HG03354 (cell line): ENCODE measurements around the gene LBX1.
"Not testable (repeated sequence)": the region's sequence is repeated elsewhere in the genome, so short reads cannot be mapped to it uniquely, and the experiment has no call there.

Source experiments
- ATAC-seq: cut with Tn5 transposase; IDR thresholded peaks from one replicate; pipeline ENCODE4 v1.9.1; 2021; ENCODE audit warnings: mild to moderate bottlenecking; ENCODE audit not compliant: unreplicated experiment, poor library complexity, severe bottlenecking

Gene LBX1

DNA sequence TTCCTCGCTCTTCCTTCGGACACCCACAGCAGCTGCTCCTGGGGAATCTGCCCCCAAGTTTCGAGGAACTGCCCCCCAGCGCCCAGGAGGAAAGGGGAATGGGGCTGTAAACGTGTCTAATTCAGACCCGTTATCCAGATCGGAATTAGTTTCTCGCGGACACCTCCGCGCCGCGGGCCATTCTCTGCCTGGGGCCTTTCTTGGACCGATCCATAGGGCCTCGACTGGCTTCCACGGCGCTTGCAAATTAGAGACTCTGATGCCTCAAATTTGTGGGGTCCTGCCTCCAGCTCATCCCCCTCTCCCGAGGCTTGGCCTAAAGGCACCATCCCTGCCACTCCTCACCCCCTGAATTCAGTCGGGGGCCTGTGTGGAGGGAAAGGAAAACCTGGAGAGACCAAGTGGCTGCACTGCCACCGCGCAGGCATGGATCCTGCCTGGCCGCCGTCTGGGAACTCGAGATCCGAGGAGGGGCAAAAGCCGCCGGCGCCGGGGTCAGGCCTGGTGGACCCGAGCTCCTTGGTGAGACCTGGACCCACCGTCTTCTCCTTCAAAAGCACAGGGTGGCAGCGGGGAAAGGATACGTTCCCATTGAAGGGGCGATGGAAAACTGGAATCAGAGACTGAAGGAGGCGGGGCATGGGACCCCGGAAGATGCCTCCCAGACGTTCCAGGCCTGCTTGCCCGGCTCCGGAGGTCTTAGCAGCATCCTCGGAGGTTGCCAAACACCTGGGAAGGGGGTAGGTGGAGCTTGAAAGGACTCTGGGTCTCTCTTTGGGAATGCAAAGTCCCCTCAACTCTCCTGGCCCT lies 13.7 kb downstream of the LBX1 start:
- ATAC-seq: no peak

DNA sequence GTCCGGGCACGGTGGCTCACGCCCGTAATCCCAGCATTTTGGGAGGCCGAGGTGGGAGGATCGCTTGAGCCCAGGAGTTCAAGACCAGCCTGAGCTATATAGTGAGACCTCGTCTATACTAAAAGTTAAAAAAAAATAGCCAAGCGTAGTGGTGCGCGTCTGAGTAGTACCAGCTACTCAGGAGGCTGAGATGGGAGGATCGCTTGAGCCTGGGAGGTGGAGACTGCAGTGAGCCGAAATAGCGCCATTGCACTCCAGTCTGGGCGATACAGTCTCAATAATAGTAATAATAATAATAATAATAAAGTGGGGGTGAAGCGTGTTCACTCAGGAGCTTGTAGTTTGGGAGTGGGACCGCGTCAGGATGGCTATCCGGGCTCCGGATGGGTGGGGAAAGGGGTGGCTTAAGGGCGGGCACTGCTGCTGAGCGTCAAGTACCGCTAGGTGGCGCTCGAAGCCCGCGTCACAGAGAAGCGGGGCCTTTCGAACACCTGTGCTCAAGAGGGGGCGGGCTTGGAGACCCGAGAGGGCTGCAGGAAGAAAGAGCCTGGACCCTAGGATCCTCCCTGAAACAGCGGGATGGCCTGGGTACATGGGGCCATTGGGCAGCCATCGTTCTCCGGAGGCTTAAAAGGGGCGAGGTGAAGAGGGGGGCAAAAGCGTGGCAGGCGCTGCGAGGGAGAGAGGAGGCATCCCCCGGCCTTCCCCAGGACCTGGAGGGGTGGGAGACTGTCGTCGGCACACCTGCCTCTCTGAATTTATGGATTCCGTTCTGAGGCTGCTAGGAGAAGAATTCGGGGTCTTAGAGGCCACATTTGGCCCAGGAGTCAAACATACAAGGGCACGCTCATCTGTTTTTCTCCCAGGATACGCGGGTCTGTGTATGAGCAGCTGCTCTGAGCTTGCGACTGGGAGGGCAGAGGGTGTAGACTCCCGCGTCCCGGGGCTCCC lies 14.5 kb downstream of the LBX1 start:
- ATAC-seq: no peak

- ATAC-seq: no peak
These were observed 20.7 kb downstream of the LBX1 start for GRCh38 chr10:101208543-101208942.

GRCh38 chr10:101207026-101207425 lies 22.2 kb downstream of the LBX1 start:
- ATAC-seq: no peak

GRCh38 chr10:101202667-101203066 lies 26.6 kb downstream of the LBX1 start:
- not testable (repeated sequence) for ATAC-seq

GRCh38 chr10:101198326-101198977 lies 30.8 kb downstream of the LBX1 start:
- not testable (repeated sequence) for ATAC-seq

DNA sequence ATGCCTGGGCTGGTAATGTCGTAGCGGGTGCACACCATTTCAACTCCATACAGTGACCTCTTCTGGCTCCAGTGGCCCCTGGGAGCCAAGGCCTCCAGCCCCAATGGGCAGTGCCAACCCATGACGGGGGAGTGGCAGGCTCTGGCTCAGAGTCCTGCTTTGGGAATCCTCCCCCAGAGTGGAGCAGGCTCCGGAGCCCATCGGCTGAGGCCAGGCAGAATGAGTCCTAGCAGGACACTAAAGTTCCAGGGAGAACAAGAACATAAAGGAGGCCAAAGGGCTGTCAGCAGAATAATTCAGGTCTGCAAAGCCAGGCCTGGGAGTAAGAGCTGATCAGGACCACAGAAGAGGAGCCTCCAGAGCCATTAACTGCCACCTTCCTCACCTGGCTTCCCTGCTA lies 33.3 kb downstream of the LBX1 start:
- ATAC-seq: no peak

GRCh38 chr10:101189461-101190401 lies 39.5 kb downstream of the LBX1 start:
- ATAC-seq: no peak

- no peak for ATAC-seq
These were observed 40.3 kb downstream of the LBX1 start for GRCh38 chr10:101188942-101189341.

- ATAC-seq: no peak
These were observed 45.6 kb downstream of the LBX1 start for GRCh38 chr10:101183458-101184183.

GRCh38 chr10:101182936-101183335 lies 46.3 kb downstream of the LBX1 start:
- ATAC-seq: no peak
